ENCODE results near the gene KCNG4. TPM values are rescaled to one million over a fixed set of nuclear protein-coding genes. Genes with fewer than 3 reads are reported as not detected.

KCNG4 gene
- total and polyA plus RNA-seq, 2 experiments from 2014 or later, result 0.07 TPM; not detected in 1

DNA sequence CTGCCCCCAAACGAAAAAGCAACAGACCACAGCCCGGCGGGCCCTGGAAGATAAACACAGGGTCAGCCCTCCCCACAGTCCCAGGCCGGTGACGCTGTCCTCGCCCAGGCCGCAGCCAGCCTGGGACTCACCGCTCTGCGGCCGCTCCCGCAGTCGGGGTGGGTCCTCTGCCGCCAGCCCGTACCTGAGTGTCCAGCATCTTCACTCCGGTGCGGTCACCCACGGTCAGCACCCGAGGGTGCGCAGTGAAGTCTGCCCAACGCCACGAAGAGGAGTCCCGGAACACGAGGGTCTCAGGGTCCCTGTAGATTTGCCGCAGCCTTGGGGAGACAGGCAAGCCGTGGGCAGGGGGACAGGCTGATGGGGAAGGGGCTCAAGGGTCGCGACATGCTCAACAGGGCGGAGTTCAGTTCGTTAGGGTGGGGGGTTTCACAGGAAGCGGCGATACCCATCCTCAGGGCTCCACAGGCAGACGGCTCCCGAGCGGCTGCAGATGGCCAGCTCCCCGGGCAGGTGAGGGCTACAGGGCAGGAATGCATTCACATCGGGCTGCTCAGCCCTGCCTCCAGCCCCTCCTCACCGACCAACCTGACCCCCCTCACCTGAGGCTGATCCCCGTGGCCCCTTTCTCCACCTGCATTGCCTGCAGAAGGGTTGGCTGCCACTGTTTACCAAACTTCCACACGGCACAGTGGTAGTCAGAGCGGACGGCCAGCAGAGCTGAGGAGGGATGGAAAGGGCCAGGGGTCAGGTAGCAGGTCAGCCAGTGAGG, 58.5 kb downstream of the KCNG4 start (continued):
- TF ChIP-seq, protein P1, sequence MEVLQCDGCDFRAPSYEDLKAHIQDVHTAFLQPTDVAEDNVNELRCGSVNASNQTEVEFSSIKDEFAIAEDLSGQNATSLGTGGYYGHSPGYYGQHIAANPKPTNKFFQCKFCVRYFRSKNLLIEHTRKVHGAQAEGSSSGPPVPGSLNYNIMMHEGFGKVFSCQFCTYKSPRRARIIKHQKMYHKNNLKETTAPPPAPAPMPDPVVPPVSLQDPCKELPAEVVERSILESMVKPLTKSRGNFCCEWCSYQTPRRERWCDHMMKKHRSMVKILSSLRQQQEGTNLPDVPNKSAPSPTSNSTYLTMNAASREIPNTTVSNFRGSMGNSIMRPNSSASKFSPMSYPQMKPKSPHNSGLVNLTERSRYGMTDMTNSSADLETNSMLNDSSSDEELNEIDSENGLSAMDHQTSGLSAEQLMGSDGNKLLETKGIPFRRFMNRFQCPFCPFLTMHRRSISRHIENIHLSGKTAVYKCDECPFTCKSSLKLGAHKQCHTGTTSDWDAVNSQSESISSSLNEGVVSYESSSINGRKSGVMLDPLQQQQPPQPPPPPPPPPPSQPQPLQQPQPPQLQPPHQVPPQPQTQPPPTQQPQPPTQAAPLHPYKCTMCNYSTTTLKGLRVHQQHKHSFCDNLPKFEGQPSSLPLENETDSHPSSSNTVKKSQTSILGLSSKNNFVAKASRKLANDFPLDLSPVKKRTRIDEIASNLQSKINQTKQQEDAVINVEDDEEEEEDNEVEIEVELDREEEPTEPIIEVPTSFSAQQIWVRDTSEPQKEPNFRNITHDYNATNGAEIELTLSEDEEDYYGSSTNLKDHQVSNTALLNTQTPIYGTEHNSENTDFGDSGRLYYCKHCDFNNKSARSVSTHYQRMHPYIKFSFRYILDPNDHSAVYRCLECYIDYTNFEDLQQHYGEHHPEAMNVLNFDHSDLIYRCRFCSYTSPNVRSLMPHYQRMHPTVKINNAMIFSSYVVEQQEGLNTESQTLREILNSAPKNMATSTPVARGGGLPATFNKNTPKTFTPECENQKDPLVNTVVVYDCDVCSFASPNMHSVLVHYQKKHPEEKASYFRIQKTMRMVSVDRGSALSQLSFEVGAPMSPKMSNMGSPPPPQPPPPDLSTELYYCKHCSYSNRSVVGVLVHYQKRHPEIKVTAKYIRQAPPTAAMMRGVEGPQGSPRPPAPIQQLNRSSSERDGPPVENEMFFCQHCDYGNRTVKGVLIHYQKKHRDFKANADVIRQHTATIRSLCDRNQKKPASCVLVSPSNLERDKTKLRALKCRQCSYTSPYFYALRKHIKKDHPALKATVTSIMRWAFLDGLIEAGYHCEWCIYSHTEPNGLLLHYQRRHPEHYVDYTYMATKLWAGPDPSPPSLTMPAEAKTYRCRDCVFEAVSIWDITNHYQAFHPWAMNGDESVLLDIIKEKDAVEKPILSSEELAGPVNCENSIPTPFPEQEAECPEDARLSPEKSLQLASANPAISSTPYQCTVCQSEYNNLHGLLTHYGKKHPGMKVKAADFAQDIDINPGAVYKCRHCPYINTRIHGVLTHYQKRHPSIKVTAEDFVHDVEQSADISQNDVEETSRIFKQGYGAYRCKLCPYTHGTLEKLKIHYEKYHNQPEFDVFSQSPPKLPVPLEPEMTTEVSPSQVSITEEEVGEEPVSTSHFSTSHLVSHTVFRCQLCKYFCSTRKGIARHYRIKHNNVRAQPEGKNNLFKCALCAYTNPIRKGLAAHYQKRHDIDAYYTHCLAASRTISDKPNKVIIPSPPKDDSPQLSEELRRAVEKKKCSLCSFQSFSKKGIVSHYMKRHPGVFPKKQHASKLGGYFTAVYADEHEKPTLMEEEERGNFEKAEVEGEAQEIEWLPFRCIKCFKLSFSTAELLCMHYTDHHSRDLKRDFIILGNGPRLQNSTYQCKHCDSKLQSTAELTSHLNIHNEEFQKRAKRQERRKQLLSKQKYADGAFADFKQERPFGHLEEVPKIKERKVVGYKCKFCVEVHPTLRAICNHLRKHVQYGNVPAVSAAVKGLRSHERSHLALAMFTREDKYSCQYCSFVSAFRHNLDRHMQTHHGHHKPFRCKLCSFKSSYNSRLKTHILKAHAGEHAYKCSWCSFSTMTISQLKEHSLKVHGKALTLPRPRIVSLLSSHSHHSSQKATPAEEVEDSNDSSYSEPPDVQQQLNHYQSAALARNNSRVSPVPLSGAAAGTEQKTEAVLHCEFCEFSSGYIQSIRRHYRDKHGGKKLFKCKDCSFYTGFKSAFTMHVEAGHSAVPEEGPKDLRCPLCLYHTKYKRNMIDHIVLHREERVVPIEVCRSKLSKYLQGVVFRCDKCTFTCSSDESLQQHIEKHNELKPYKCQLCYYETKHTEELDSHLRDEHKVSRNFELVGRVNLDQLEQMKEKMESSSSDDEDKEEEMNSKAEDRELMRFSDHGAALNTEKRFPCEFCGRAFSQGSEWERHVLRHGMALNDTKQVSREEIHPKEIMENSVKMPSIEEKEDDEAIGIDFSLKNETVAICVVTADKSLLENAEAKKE (CRISPR knock-in tag; IDR thresholded peaks at IDR 0.05), result no peak
- TF ChIP-seq ZNF114 (CRISPR knock-in tag; IDR thresholded peaks at IDR 0.05) (no peak), EZH2phosphoT487 (IDR thresholded peaks at IDR 0.05; ENCODE audit: unreplicated experiment) (no peak), STAT1 (IDR thresholded peaks at IDR 0.05; ENCODE audit: unreplicated experiment) (no peak), POLR2AphosphoS5 (IDR thresholded peaks at IDR 0.05; ENCODE audit: low read depth) (no peak), NANOG (IDR thresholded peaks at IDR 0.05; ENCODE audit: borderline replicate concordance) (no peak)
- TF ChIP-seq, protein P2, sequence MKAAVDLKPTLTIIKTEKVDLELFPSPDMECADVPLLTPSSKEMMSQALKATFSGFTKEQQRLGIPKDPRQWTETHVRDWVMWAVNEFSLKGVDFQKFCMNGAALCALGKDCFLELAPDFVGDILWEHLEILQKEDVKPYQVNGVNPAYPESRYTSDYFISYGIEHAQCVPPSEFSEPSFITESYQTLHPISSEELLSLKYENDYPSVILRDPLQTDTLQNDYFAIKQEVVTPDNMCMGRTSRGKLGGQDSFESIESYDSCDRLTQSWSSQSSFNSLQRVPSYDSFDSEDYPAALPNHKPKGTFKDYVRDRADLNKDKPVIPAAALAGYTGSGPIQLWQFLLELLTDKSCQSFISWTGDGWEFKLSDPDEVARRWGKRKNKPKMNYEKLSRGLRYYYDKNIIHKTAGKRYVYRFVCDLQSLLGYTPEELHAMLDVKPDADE (IDR thresholded peaks at IDR 0.05), result no peak
- TF ChIP-seq, protein P3, sequence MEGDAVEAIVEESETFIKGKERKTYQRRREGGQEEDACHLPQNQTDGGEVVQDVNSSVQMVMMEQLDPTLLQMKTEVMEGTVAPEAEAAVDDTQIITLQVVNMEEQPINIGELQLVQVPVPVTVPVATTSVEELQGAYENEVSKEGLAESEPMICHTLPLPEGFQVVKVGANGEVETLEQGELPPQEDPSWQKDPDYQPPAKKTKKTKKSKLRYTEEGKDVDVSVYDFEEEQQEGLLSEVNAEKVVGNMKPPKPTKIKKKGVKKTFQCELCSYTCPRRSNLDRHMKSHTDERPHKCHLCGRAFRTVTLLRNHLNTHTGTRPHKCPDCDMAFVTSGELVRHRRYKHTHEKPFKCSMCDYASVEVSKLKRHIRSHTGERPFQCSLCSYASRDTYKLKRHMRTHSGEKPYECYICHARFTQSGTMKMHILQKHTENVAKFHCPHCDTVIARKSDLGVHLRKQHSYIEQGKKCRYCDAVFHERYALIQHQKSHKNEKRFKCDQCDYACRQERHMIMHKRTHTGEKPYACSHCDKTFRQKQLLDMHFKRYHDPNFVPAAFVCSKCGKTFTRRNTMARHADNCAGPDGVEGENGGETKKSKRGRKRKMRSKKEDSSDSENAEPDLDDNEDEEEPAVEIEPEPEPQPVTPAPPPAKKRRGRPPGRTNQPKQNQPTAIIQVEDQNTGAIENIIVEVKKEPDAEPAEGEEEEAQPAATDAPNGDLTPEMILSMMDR (conservative IDR thresholded peaks at IDR 0.05; ENCODE audit: low read depth in 2 of 2), result no peak

Data from GM23338 (cell line).